Measurements from ENCODE around the gene SLC2A13.
"Not testable (repeated sequence)": the region's sequence is repeated elsewhere in the genome, so short reads cannot be mapped to it uniquely, and the experiment has no call there.

Gene SLC2A13

GRCh38 chr12:39763890-39764169 is 342.1 kb downstream of the SLC2A13 start:
- no peak for DNase-seq (ENCODE audit: low read depth in 2 of 2, low spot score in 1 of 2)

GRCh38 chr12:39763071-39763889 is 342.6 kb downstream of the SLC2A13 start:
- no peak for DNase-seq (ENCODE audit: low read depth in 2 of 2, low spot score in 1 of 2)

GRCh38 chr12:39755478-39755877 is 350.4 kb downstream of the SLC2A13 start:
- DNase-seq (ENCODE audit: low read depth in 2 of 2, low spot score in 1 of 2), result no peak

- no peak for DNase-seq (ENCODE audit: low read depth in 2 of 2, low spot score in 1 of 2)
Measured at GRCh38 chr12:39752482-39753137, 353.3 kb downstream of the SLC2A13 start.

GRCh38 chr12:39746151-39746550 is 359.7 kb downstream of the SLC2A13 start:
- DNase-seq (ENCODE audit: low read depth in 2 of 2, low spot score in 1 of 2), result not testable (repeated sequence)

- DNase-seq (ENCODE audit: low read depth in 2 of 2, low spot score in 1 of 2), result no peak
Measured at GRCh38 chr12:39743655-39744054, 362.2 kb downstream of the SLC2A13 start.

GRCh38 chr12:39736406-39736805 is 369.5 kb downstream of the SLC2A13 start:
- no peak for DNase-seq (ENCODE audit: low read depth in 2 of 2, low spot score in 1 of 2)

- DNase-seq (ENCODE audit: low read depth in 2 of 2, low spot score in 1 of 2), result no peak
Measured at GRCh38 chr12:39723831-39724230, 382.1 kb downstream of the SLC2A13 start.

- DNase-seq (ENCODE audit: low read depth in 2 of 2, low spot score in 1 of 2), result no peak
Measured at GRCh38 chr12:39722504-39722903, 383.4 kb downstream of the SLC2A13 start.

GRCh38 chr12:39713552-39713951 is 392.3 kb downstream of the SLC2A13 start:
- DNase-seq (ENCODE audit: low read depth in 2 of 2, low spot score in 1 of 2), result no peak

GRCh38 chr12:39712334-39712733 is 393.5 kb downstream of the SLC2A13 start:
- DNase-seq (ENCODE audit: low read depth in 2 of 2, low spot score in 1 of 2), result no peak

Data from stimulated activated CD8-positive, alpha-beta memory T cell treated with anti-CD3 and anti-CD28 coated beads, Interleukin-4, amount 100 ng/mL, for 4 hours (primary cell).